ENCODE data around the gene IGDCC3. TPM values are rescaled to one million over a fixed set of nuclear protein-coding genes. Genes with fewer than 3 reads are reported as not detected.
A peak's percentile ranks its signal among the peaks of the same experiment; 100 is the strongest.

IGDCC3 gene
- total RNA-seq, 2 experiments from 2014 or later, result not detected

- Mint-ChIP-seq H3K27ac (peak within 1 kb of the TSS; percentile 97), H3K9me3 (no peaks in the 10 kb centered on the region), H3K4me1 (ENCODE audit: low read depth) (peaks cover 16% of the 10 kb centered on the region), H3K27me3 (peaks cover 2% of the 10 kb centered on the region), H3K36me3 (peaks cover 3% of the 10 kb centered on the region), H3K4me3 (peak within 1 kb of the TSS; percentile 93)
- intact Hi-C loops (cut with micrococcal nuclease), result loop anchor here (1.0 to 2.0 kb wide), 4 partner anchors 8 to 272 kb away; partner anchors contain the start of genes CLPX, DPP8 and RNU5A-1
- POLR2A ChIA-PET, result interaction anchor here (0.7 to 2.7 kb wide), 38 partner anchors 9 to 1084 kb away, joined by 3 to 68 read pairs (median 4); partner anchors contain the start of genes CLPX, DENND4A, DPP8 and HACD3
- CTCF ChIA-PET, result interaction anchor here (0.6 to 1.9 kb wide), 9 partner anchors 10 to 271 kb away, joined by 3 to 15 read pairs (median 4); partner anchors contain the start of genes CLPX and PARP16
- DNase-seq, result peak; percentile 85
Measured at GRCh38 chr15:65304381-65305149, 73.2 kb downstream of the IGDCC3 start, which contains the start of gene RNU5B-1. TSS of gene RNU5B-1 (plus strand) at chr15:65304677.

DNA sequence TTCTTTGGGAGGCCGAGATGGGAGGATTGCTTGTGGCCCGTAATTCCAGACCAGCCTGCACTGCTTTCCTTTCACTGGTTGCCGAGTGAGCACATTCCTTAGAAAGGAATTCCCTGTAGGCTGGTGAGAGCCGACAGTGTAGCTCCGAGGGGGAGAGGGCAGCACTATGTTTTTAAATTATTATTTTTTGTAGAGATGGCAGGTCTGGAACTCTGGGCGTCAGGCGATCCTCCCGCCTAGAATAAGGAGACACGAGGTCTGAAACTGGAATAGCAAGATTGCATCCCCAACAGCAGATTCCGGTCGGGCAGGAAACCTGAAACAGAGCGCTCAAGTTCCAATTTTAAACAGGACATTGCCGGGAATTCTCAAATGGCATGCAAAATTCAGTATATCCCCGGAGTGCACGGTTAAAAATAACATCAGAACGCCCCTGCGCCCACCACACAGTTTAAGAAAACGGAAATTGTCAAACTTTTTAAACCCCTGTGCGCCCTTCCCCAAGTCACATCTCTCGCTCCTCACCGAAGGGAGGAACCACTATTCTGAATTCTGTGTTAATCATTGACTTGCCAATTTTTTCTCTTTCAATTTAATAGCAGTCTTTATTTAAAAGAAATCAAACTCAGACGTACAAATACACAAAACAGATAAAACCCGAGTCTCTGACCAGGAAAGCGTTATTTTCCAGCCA, 74.0 kb downstream of the IGDCC3 start:
- Mint-ChIP-seq H3K4me1 (ENCODE audit: low read depth) (peaks cover 16% of the 10 kb centered on the region), H3K27ac (peak overlapping the region; percentile 97), H3K9me3 (no peaks in the 10 kb centered on the region), H3K27me3 (peaks cover 2% of the 10 kb centered on the region), H3K4me3 (peak overlapping the region; percentile 93), H3K36me3 (peaks cover 3% of the 10 kb centered on the region)
- intact Hi-C loops (cut with micrococcal nuclease), result loop anchor here (1.0 to 2.0 kb wide), 4 partner anchors 8 to 271 kb away; partner anchors contain the start of genes CLPX, DPP8 and RNU5A-1
- ChIA-PET CTCF (interaction anchor here (1.0 to 1.9 kb wide), 3 partner anchors 18 to 270 kb away, joined by 3 to 15 read pairs (median 5); partner anchors contain the start of gene PARP16), POLR2A (interaction anchor here (0.9 to 2.7 kb wide), 19 partner anchors 8 to 991 kb away, joined by 3 to 68 read pairs (median 7); partner anchors contain the start of genes CLPX, DPP8, IGDCC3 and PARP16)
- peak; percentile 34 for DNase-seq

GRCh38 chr15:65302061-65302460, 75.7 kb downstream of the IGDCC3 start:
- DNase-seq, result no peak
- no peak overlapping the region for H3K27ac Mint-ChIP-seq
- ChIA-PET POLR2A (no interaction called here), CTCF (no interaction called here)
- H3K4me1 Mint-ChIP-seq (ENCODE audit: low read depth), result peaks cover 26% of the 10 kb centered on the region
- H3K36me3 Mint-ChIP-seq, result peaks cover 3% of the 10 kb centered on the region
- H3K27me3 Mint-ChIP-seq, result peaks cover 2% of the 10 kb centered on the region
- no peaks in the 10 kb centered on the region for H3K9me3 Mint-ChIP-seq
- no peak overlapping the region for H3K4me3 Mint-ChIP-seq
- intact Hi-C loops (cut with micrococcal nuclease), result no loop called here

DNA sequence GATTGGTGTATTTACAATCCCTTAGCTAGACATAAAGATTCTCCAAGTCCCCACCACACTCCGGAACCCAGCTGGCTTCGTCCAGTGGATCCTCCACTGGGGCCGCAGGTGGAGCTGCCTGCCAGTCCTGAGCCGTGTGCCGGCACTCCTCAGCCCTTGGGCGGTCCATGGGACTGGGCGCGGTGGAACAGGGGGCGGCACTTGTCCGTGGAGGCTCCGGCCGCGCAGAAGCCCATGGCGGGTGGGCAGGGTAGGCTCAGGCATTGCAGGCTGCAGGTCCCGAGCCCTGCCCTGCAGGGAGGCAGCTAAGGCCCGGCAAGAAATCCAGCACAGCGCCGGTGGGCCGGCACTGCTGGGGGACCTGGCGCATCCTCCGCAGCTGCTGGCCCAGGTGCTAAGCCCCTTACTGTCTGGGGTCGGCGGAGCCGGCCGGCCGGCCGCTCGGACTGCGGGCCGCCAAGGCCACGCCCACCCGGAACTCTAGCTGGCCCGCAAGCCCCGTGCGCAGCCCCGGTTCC, 76.8 kb downstream of the IGDCC3 start:
- POLR2A ChIA-PET, result interaction anchor here (1.5 kb wide), 1 partner anchor 116 kb away, joined by 5 read pairs; the partner anchor contains the start of gene CLPX

DNA sequence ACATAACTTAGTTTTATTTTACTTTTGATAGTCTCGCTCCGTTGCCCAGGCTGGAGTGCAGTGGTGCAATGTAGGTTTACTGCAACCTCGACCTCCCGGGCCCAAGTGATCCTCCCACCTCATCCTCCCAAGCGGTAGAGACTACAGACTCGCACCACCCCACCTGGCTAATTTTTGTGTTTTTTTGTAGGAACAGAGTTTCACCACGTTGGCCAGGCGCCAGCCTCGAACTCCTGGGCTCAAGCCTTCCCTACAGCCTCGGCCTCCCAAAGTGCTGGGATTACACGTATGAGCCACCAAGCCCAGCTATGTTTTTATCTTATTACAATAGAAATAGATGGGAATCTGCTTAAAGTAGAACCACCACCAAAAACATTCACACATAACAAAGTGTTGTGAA, 79.1 kb downstream of the IGDCC3 start:
- Mint-ChIP-seq H3K9me3 (no peaks in the 10 kb centered on the region), H3K27ac (peak overlapping the region; percentile 81), H3K36me3 (peaks cover 2% of the 10 kb centered on the region), H3K27me3 (peaks cover 5% of the 10 kb centered on the region), H3K4me1 (ENCODE audit: low read depth) (peaks cover 25% of the 10 kb centered on the region), H3K4me3 (peak overlapping the region; percentile 60)
- intact Hi-C loops (cut with micrococcal nuclease), result loop anchor here (5.0 kb wide), 1 partner anchor 166 kb away; the partner anchor contains the start of gene PDCD7
- ChIA-PET POLR2A (no interaction called here), CTCF (interaction anchor here (0.7 to 1.9 kb wide), 5 partner anchors 83 to 265 kb away, joined by 3 to 13 read pairs (median 4); no protein-coding TSS in a partner anchor)
- no peak for DNase-seq

More for the DNA sequence above, 76.8 kb downstream of the IGDCC3 start:
- no peak for DNase-seq
- CTCF ChIA-PET, result interaction anchor here (0.9 to 1.7 kb wide), 2 partner anchors 111 to 115 kb away, joined by 3 to 7 read pairs; partner anchors contain the start of gene CLPX
- Mint-ChIP-seq H3K27ac (no peak overlapping the region), H3K27me3 (peaks cover 3% of the 10 kb centered on the region), H3K4me1 (ENCODE audit: low read depth) (peaks cover 29% of the 10 kb centered on the region), H3K4me3 (no peak overlapping the region), H3K36me3 (peaks cover 4% of the 10 kb centered on the region), H3K9me3 (no peaks in the 10 kb centered on the region)
- intact Hi-C loops (cut with micrococcal nuclease), result no loop called here

DNA sequence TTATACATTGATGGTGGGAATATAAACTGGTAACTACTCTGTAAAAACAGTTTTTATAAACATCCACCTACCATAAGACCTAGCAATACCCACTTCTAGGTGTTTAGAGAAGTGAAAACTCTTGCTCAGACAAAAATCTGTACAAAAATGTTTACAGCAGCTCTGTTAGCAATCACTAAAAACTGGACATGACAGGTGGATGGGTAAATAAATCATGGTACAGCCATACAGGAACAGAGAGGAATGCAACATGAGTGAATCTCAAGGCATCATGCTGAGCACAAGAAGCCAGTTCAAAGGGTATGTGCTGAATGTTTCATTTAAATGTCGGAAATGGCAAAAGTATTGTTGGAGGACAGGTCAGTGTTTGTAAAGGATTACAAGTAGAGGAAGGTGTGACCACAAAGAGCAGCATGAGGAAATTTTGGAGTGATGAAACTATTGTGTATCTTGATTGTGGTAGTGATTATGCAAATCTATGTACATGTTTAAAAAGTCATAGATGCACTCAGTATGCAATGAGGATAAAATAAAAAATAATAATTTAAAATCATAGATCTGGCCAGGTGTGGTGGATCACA, 84.8 kb downstream of the IGDCC3 start:
- no peak overlapping the region for H3K27ac Mint-ChIP-seq
- no peak for DNase-seq
- H3K4me3 Mint-ChIP-seq, result no peak overlapping the region
- H3K27me3 Mint-ChIP-seq, result peaks cover 5% of the 10 kb centered on the region
- intact Hi-C loops (cut with micrococcal nuclease), result no loop called here
- no peaks in the 10 kb centered on the region for H3K9me3 Mint-ChIP-seq
- CTCF ChIA-PET, result interaction anchor here (1.0 kb wide), 1 partner anchor 12 kb away, joined by 3 read pairs; the partner anchor contains the start of gene RNU5B-1
- POLR2A ChIA-PET, result interaction anchor here (1.0 kb wide), 1 partner anchor 1061 kb away, joined by 3 read pairs; no protein-coding TSS in a partner anchor
- peaks cover 2% of the 10 kb centered on the region for H3K36me3 Mint-ChIP-seq
- H3K4me1 Mint-ChIP-seq (ENCODE audit: low read depth), result peaks cover 20% of the 10 kb centered on the region

DNA sequence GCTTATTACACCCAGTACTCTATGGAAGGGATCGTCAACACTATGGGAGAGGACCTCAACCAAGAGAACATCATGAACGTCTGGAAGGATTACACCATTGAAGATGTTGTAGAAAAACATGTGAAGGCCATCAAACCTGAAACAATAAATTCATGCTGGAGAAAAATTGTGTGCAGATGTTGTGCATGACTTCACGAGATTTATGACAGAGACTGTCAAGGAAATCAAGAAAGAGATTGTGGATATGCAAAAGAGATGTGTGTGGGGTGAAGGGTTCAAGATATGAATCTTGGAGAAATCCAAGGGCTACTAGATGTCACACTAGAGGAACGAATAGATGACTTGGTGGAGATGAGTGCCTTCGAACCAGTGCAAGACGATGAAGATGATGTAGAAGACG, 87.6 kb downstream of the IGDCC3 start:
- no peak overlapping the region for H3K27ac Mint-ChIP-seq
- peaks cover 24% of the 10 kb centered on the region for H3K4me1 Mint-ChIP-seq (ENCODE audit: low read depth)
- H3K9me3 Mint-ChIP-seq, result no peaks in the 10 kb centered on the region
- DNase-seq, result no peak
- no peaks in the 10 kb centered on the region for H3K27me3 Mint-ChIP-seq
- intact Hi-C loops (cut with micrococcal nuclease), result no loop called here
- no peaks in the 10 kb centered on the region for H3K36me3 Mint-ChIP-seq
- CTCF ChIA-PET, result no interaction called here
- H3K4me3 Mint-ChIP-seq, result no peak overlapping the region
- POLR2A ChIA-PET, result no interaction called here

GRCh38 chr15:65289261-65289854, 88.4 kb downstream of the IGDCC3 start:
- H3K4me3 Mint-ChIP-seq, result no peak overlapping the region
- ChIA-PET POLR2A (no interaction called here), CTCF (interaction anchor here (0.6 kb wide), 1 partner anchor 113 kb away, joined by 3 read pairs; no protein-coding TSS in a partner anchor)
- H3K27ac Mint-ChIP-seq, result no peak overlapping the region
- no peak for DNase-seq
- peaks cover 22% of the 10 kb centered on the region for H3K4me1 Mint-ChIP-seq (ENCODE audit: low read depth)
- H3K36me3 Mint-ChIP-seq, result no peaks in the 10 kb centered on the region
- H3K9me3 Mint-ChIP-seq, result no peaks in the 10 kb centered on the region
- intact Hi-C loops (cut with micrococcal nuclease), result loop anchor here (5.0 kb wide), 1 partner anchor 42 kb away; no protein-coding TSS in a partner anchor
- H3K27me3 Mint-ChIP-seq, result no peaks in the 10 kb centered on the region

- no peaks in the 10 kb centered on the region for H3K27me3 Mint-ChIP-seq
- ChIA-PET CTCF (interaction anchor here (0.6 to 2.9 kb wide), 13 partner anchors 10 to 293 kb away, joined by 3 to 29 read pairs (median 4); partner anchors contain the start of genes CILP, CLPX and RNU5B-1), POLR2A (interaction anchor here (0.9 to 3.7 kb wide), 4 partner anchors 9 to 102 kb away, joined by 3 to 68 read pairs (median 19); partner anchors contain the start of genes CLPX, RNU5A-1 and RNU5B-1)
- H3K27ac Mint-ChIP-seq, result peak overlapping the region; percentile 77
- DNase-seq, result no peak
- peak overlapping the region; percentile 83 for H3K4me3 Mint-ChIP-seq
- peaks cover 29% of the 10 kb centered on the region for H3K4me1 Mint-ChIP-seq (ENCODE audit: low read depth)
- H3K36me3 Mint-ChIP-seq, result peaks cover 2% of the 10 kb centered on the region
- no peaks in the 10 kb centered on the region for H3K9me3 Mint-ChIP-seq
- intact Hi-C loops (cut with micrococcal nuclease), result loop anchor here (1.0 to 5.0 kb wide), 2 partner anchors 9 to 40 kb away; partner anchors contain the start of gene RNU5A-1
Measured at GRCh38 chr15:65287520-65287855, 90.3 kb downstream of the IGDCC3 start.

- Mint-ChIP-seq H3K4me3 (peak within 1 kb of the TSS; percentile 83), H3K36me3 (peaks cover 5% of the 10 kb centered on the region), H3K4me1 (ENCODE audit: low read depth) (peaks cover 34% of the 10 kb centered on the region), H3K27ac (peak within 1 kb of the TSS; percentile 77), H3K9me3 (no peaks in the 10 kb centered on the region), H3K27me3 (no peaks in the 10 kb centered on the region)
- POLR2A ChIA-PET, result interaction anchor here (0.8 to 3.7 kb wide), 8 partner anchors 10 to 297 kb away, joined by 3 to 68 read pairs (median 5); partner anchors contain the start of genes CLPX, RNU5A-1, RNU5B-1 and SPG21
- CTCF ChIA-PET, result interaction anchor here (0.6 to 2.9 kb wide), 24 partner anchors 8 to 293 kb away, joined by 3 to 29 read pairs (median 4); partner anchors contain the start of genes CILP, CLPX, RNU5A-1 and RNU5B-1
- peak; percentile 95 for DNase-seq
- intact Hi-C loops (cut with micrococcal nuclease), result loop anchor here (1.0 to 5.0 kb wide), 2 partner anchors 9 to 40 kb away; partner anchors contain the start of gene RNU5A-1
Measured at GRCh38 chr15:65286704-65287519, 90.9 kb downstream of the IGDCC3 start, which contains the start of gene PARP16. TSS of gene PARP16 (minus strand) at chr15:65286883. CDS start at chr15:65286426, 457 bp downstream.
